B cell (primary cell): ENCODE data around the gene TESMIN. TPM values are rescaled to one million over a fixed set of nuclear protein-coding genes. Genes with fewer than 3 reads are reported as not detected.

Experiments
- ATAC-seq: fragments of 200-7000 bp; cut with Tn5 transposase; one replicate; pipeline ENCODE4 v1.10.0; 2021; ENCODE audit warnings: low read depth, mild to moderate bottlenecking, moderate number of reproducible peaks, moderate library complexity
- CTCF ChIA-PET: fragments of 350-600 bp; sonication (Branson Sonifier 250); formaldehyde crosslinking; loops from one replicate; lab custom pipeline; 2021; ENCODE audit warnings: antibody characterized with exemption, inconsistent platforms; lab: Charles Lee
- POLR2A ChIA-PET: fragments of 350-600 bp; sonication (Branson Sonifier 250); formaldehyde crosslinking; loops from one replicate; lab custom pipeline; 2021; ENCODE audit warnings: antibody characterized with exemption; lab: Charles Lee
- DNase-seq: peaks from one replicate; pipeline ENCODE4 v3.0.0; 2013
- H2AFZ ChIP-seq: 2 replicates; pipeline ENCODE4 v1.6.1; 2012; ENCODE audit warnings: mild to moderate bottlenecking, low read depth, low read length; ENCODE audit not compliant: insufficient read depth, poor library complexity, severe bottlenecking
- H3K27ac ChIP-seq, 2 donors: 1 replicate in 1 of 2; 2 replicates in 1 of 2; pipeline ENCODE4 v1.5.1; 2012 to 2013; ENCODE audit warnings: low read length in 2 of 2, mild to moderate bottlenecking in 2 of 2, moderate library complexity in 1 of 2
- H3K27me3 ChIP-seq, 4 experiments: fragments of 200-600 bp in 1 of 4; sonication (generic) in 1 of 4; replicated peaks in 1 of 4; 1 replicate in 2 of 4; 2 replicates in 2 of 4; pipeline versions ENCODE4 v1.6.1 to v1.7.0; 2013 to 2016; ENCODE audit warnings: low read length in 3 of 4, mild to moderate bottlenecking in 2 of 4, mixed read lengths in 1 of 4, moderate library complexity in 1 of 4; ENCODE audit not compliant: insufficient read depth in 4 of 4, control insufficient read depth in 3 of 4; ENCODE audit errors: control extremely low read depth in 1 of 4
- H3K36me3 ChIP-seq, 2 experiments: replicated peaks in 1 of 2; 1 replicate in 1 of 2; 2 replicates in 1 of 2; pipeline versions ENCODE4 v1.6.1 to v1.7.1; 2013; ENCODE audit warnings: low read length in 1 of 2; ENCODE audit not compliant: insufficient read depth in 2 of 2, control insufficient read depth in 1 of 2; ENCODE audit errors: control extremely low read depth in 1 of 2, extremely low read depth in 1 of 2
- H3K4me1 ChIP-seq, 2 donors: fragments of 200-600 bp in 1 of 2; sonication (generic) in 1 of 2; 1 replicate in 1 of 2; 2 replicates in 1 of 2; pipeline versions ENCODE4 v1.5.1 to v1.6.1; 2013 to 2017; ENCODE audit warnings: low read length in 2 of 2; ENCODE audit not compliant: control insufficient read depth in 2 of 2, insufficient read depth in 2 of 2
- H3K4me2 ChIP-seq: replicated peaks from 2 replicates; pipeline ENCODE3; 2012; ENCODE audit warnings: mild to moderate bottlenecking, low read depth, low read length; ENCODE audit not compliant: poor library complexity, severe bottlenecking
- H3K4me3 ChIP-seq, 5 experiments: fragments of 200-600 bp in 1 of 5; sonication (generic) in 1 of 5; 1 replicate in 3 of 5; 2 replicates in 2 of 5; pipeline versions ENCODE4 v1.5.1 to v1.7.0; 2011 to 2016; ENCODE audit warnings: low read length in 4 of 5, mild to moderate bottlenecking in 4 of 5, low read depth in 2 of 5, control low read depth in 1 of 5, moderate library complexity in 1 of 5; ENCODE audit not compliant: insufficient read depth in 1 of 5; ENCODE audit errors: control extremely low read depth in 1 of 5, extremely low read depth in 1 of 5
- H3K79me2 ChIP-seq: fragments of 200-600 bp; sonication (generic); one replicate; pipeline ENCODE4 v1.6.0; 2016; ENCODE audit warnings: low read length; ENCODE audit not compliant: control insufficient read depth, insufficient read depth
- H3K9ac ChIP-seq: fragments of 200-600 bp; sonication (generic); 2 replicates; pipeline ENCODE4 v1.6.1; 2017; ENCODE audit warnings: mild to moderate bottlenecking, low read length, moderate library complexity
- H3K9me3 ChIP-seq, 3 donors: one replicate each; pipeline versions ENCODE4 v1.6.1 to v1.7.1; 2013; ENCODE audit warnings: low read length in 2 of 3; ENCODE audit not compliant: control insufficient read depth in 2 of 3, insufficient read depth in 1 of 3; ENCODE audit errors: control extremely low read depth in 1 of 3
- H4K20me1 ChIP-seq: 2 replicates; pipeline ENCODE4 v1.6.0; 2012; ENCODE audit warnings: mild to moderate bottlenecking, low read length; ENCODE audit not compliant: insufficient read depth, control insufficient read depth, poor library complexity, severe bottlenecking
- H3K27ac Mint-ChIP-seq: one replicate; pipeline ENCODE4 v1.8.0; 2021; ENCODE audit warnings: mixed read lengths
- H3K27me3 Mint-ChIP-seq: one replicate; pipeline ENCODE4 v1.8.0; 2021; ENCODE audit warnings: mixed read lengths
- H3K4me1 Mint-ChIP-seq: one replicate; pipeline ENCODE4 v1.8.0; 2021; ENCODE audit warnings: mixed read lengths
- H3K4me3 Mint-ChIP-seq: one replicate; pipeline ENCODE4 v1.8.0; 2021; ENCODE audit warnings: mixed read lengths
- H3K9me3 Mint-ChIP-seq: one replicate; pipeline ENCODE4 v1.8.0; 2022; ENCODE audit warnings: mixed read lengths; ENCODE audit not compliant: insufficient read depth
- CTCF ChIP-seq: fragments of 200-600 bp; IDR thresholded peaks from one replicate; pipeline ENCODE4 v1.8.0; 2022; ENCODE audit warnings: antibody characterized with exemption, mild to moderate bottlenecking
- EZH2 ChIP-seq: IDR thresholded peaks from 2 replicates; pipeline ENCODE4 v1.6.1; 2012; ENCODE audit warnings: borderline replicate concordance, low read depth, mild to moderate bottlenecking, moderate library complexity, low read length; ENCODE audit not compliant: insufficient read depth, poor library complexity, severe bottlenecking
- whole genome bisulfite sequencing: methylation state at CpG from one replicate; pipeline ENCODE4 v1.1.5; 2013; ENCODE audit warnings: missing lambda C conversion rate; ENCODE audit not compliant: insufficient coverage; 5-methylcytosine and 5-hydroxymethylcytosine counted together
- intact Hi-C: fragments of 100-400 bp; cut with micrococcal nuclease; formaldehyde crosslinking; loops from one replicate; pipeline ENCODE4 v1.10.0; 2022
- polyA plus RNA-seq: library from polyadenylated mRNA; depleted of rRNA; stranded (reverse); fragments of >200 nt; gene quantifications from 2 replicates; pipeline ENCODE4 v1.2.3, GENCODE V29; 2012
- total RNA-seq, 2 donors: library from RNA; stranded (reverse); fragments of 120-200 nt in 1 of 2; gene quantifications; 1 replicate in 1 of 2; 2 replicates in 1 of 2; pipeline versions ENCODE4 v1.2.3 to v1.2.4, GENCODE V29; 2013 to 2022

The TESMIN gene
- total and polyA plus RNA-seq, 2 donors (not counting 1 experiment from before 2014, with no cell fraction given): 3.2 to 4.3 TPM

- Histone ChIP-seq H4K20me1 (no peaks in the 10 kb centered on the region), H3K9me3 (peaks cover 1 to 28% (median 9%) of the 10 kb centered on the region in 3 donors), H2AFZ (no peak overlapping the region), H3K27ac (no peak overlapping the region), H3K4me1 (no peaks in the 10 kb centered on the region), H3K9ac (no peak overlapping the region), H3K36me3 (no peaks in the 10 kb centered on the region), H3K27me3 (peaks cover 0 to 12% (median 4%) of the 10 kb centered on the region in 4 experiments), H3K79me2 (no peaks in the 10 kb centered on the region), H3K4me2 (no peak overlapping the region), H3K4me3 (no peak overlapping the region)
- ChIA-PET POLR2A (no interaction called here), CTCF (no interaction called here)
- WGBS: no CpG with 5 or more reads among the region's 2 CpGs
- peaks cover 7% of the 10 kb centered on the region for H3K9me3 Mint-ChIP-seq
- H3K4me1 Mint-ChIP-seq: no peaks in the 10 kb centered on the region
- intact Hi-C loops: no loop called here
- TF ChIP-seq EZH2 (no peak), CTCF (no peak)
- H3K27ac Mint-ChIP-seq: no peak overlapping the region
- ATAC-seq (no peak), DNase-seq (no peak)
- peaks cover 56% of the 10 kb centered on the region for H3K27me3 Mint-ChIP-seq
- H3K4me3 Mint-ChIP-seq: no peak overlapping the region
These were observed 52.3 kb downstream of the TESMIN start for GRCh38 chr11:68698993-68699392.

GRCh38 chr11:68695531-68695930 lies 55.8 kb downstream of the TESMIN start:
- Histone ChIP-seq H3K79me2 (no peaks in the 10 kb centered on the region), H3K27ac (no peak overlapping the region), H3K27me3 (peaks cover 0 to 12% (median 4%) of the 10 kb centered on the region in 4 experiments), H3K9me3 (peaks cover 1 to 28% (median 9%) of the 10 kb centered on the region in 3 donors), H3K4me3 (no peak overlapping the region), H3K9ac (no peak overlapping the region), H4K20me1 (no peaks in the 10 kb centered on the region), H3K36me3 (no peaks in the 10 kb centered on the region), H3K4me1 (no peaks in the 10 kb centered on the region), H2AFZ (no peak overlapping the region), H3K4me2 (no peak overlapping the region)
- intact Hi-C loops: no loop called here
- Mint-ChIP-seq H3K4me3 (no peak overlapping the region), H3K4me1 (no peaks in the 10 kb centered on the region), H3K9me3 (peaks cover 7% of the 10 kb centered on the region), H3K27me3 (peaks cover 55% of the 10 kb centered on the region), H3K27ac (no peak overlapping the region)
- WGBS: 50% methylated on average over 1 of the region's 2 CpGs
- TF ChIP-seq EZH2 (no peak), CTCF (no peak)
- POLR2A ChIA-PET: no interaction called here
- no peak for DNase-seq
- CTCF ChIA-PET: no interaction called here
- ATAC-seq: no peak
